ENCODE data around the gene PTK7. TPM values are rescaled to one million over a fixed set of nuclear protein-coding genes. Genes with fewer than 3 reads are reported as not detected.

PTK7 gene
- total and polyA plus RNA-seq, 2 donors (not counting 1 experiment from before 2014, with no cell fraction given), result not detected

GRCh38 chr6:43076464-43077332 lies 584 bp downstream of the PTK7 start:
- ChIA-PET POLR2A (no interaction called here), CTCF (interaction anchor here (0.6 to 1.0 kb wide), 2 partner anchors 66 to 1029 kb away, joined by 3 read pairs; no protein-coding TSS in a partner anchor)
- no peaks in the 10 kb centered on the region for H4K20me1 ChIP-seq (ENCODE audit: control insufficient read depth, insufficient read depth, low read length, poor library complexity, severe bottlenecking)
- peaks cover 3% of the 10 kb centered on the region in 2 experiments for H3K36me3 ChIP-seq (replicated peaks in 1 of 2; ENCODE audit: control extremely low read depth in 1 of 2, control insufficient read depth in 1 of 2, extremely low read depth in 1 of 2, insufficient read depth in 2 of 2, low read length in 1 of 2)
- DNase-seq (peak; percentile 49), ATAC-seq (ENCODE audit: low read depth) (no peak)
- Mint-ChIP-seq H3K4me1 (peaks cover 12% of the 10 kb centered on the region), H3K27ac (no peak overlapping the region), H3K9me3 (ENCODE audit: insufficient read depth) (no peaks in the 10 kb centered on the region), H3K4me3 (peak overlapping the region; percentile 74), H3K27me3 (peaks cover 30% of the 10 kb centered on the region)
- H3K9me3 ChIP-seq (ENCODE audit: control extremely low read depth in 1 of 3, control insufficient read depth in 2 of 3, insufficient read depth in 1 of 3, low read length in 2 of 3), result peaks cover 0 to 4% (median 0%) of the 10 kb centered on the region in 3 donors
- WGBS (ENCODE audit: insufficient coverage), result 1% methylated on average over 71 of the region's 72 CpGs
- intact Hi-C loops (cut with micrococcal nuclease), result no loop called here
- TF ChIP-seq, protein P1, sequence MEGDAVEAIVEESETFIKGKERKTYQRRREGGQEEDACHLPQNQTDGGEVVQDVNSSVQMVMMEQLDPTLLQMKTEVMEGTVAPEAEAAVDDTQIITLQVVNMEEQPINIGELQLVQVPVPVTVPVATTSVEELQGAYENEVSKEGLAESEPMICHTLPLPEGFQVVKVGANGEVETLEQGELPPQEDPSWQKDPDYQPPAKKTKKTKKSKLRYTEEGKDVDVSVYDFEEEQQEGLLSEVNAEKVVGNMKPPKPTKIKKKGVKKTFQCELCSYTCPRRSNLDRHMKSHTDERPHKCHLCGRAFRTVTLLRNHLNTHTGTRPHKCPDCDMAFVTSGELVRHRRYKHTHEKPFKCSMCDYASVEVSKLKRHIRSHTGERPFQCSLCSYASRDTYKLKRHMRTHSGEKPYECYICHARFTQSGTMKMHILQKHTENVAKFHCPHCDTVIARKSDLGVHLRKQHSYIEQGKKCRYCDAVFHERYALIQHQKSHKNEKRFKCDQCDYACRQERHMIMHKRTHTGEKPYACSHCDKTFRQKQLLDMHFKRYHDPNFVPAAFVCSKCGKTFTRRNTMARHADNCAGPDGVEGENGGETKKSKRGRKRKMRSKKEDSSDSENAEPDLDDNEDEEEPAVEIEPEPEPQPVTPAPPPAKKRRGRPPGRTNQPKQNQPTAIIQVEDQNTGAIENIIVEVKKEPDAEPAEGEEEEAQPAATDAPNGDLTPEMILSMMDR (IDR thresholded peaks at IDR 0.05), result no peak
- no peak for TF ChIP-seq EZH2 (IDR thresholded peaks at IDR 0.05; ENCODE audit: borderline replicate concordance, insufficient read depth, low read depth, low read length, poor library complexity, severe bottlenecking)
- no peaks in the 10 kb centered on the region for H3K79me2 ChIP-seq (ENCODE audit: control insufficient read depth, insufficient read depth, low read length)
- no peak overlapping the region for H3K27ac ChIP-seq (ENCODE audit: low read length in 2 of 2)
- peak overlapping the region in 4 of 5 experiments; percentile 22 to 52 (median 42) for H3K4me3 ChIP-seq (ENCODE audit: control extremely low read depth in 1 of 5, extremely low read depth in 1 of 5, insufficient read depth in 1 of 5, low read depth in 2 of 5, low read length in 4 of 5)
- H3K4me1 ChIP-seq (ENCODE audit: control insufficient read depth in 2 of 2, insufficient read depth in 2 of 2, low read length in 2 of 2), result peaks cover 14 to 15% of the 10 kb centered on the region in 2 donors
- peak overlapping the region; percentile 45 for H3K9ac ChIP-seq (ENCODE audit: low read length)
- H2AFZ ChIP-seq (ENCODE audit: insufficient read depth, low read depth, low read length, poor library complexity, severe bottlenecking), result peak overlapping the region; percentile 68
- peaks cover 0 to 26% (median 10%) of the 10 kb centered on the region in 4 experiments for H3K27me3 ChIP-seq (replicated peaks in 1 of 4; ENCODE audit: control extremely low read depth in 1 of 4, control insufficient read depth in 3 of 4, insufficient read depth in 4 of 4, low read length in 3 of 4)
- H3K4me2 ChIP-seq (replicated peaks; ENCODE audit: low read depth, low read length, poor library complexity, severe bottlenecking), result peak overlapping the region; percentile 87
